ENCODE measurements around the gene SGCD. TPM values are rescaled to one million over a fixed set of nuclear protein-coding genes. Genes with fewer than 3 reads are reported as not detected.

Gene SGCD
- total and polyA plus RNA-seq, 2 experiments from 2014 or later = 69.7 to 71.2 TPM

DNA sequence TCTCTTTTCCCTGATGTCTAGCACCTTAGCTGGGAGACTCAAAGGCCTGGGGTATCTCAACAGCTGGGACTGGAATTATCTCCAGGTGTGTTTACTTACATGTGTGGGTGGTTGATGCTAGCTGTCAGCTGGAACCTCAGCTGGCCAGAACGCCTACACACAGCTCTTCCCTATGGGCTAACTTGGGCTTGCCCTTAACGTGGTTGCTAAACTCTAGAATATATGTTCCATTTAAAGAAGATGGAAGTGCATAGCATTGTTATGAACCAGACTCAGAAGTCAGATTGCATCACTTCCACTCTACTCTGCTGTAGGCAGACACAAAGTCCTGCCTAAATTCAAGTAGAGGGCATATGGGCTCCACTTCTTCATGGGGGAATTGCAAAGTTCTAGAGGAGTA, 29.3 kb downstream of the SGCD start:
- H3K27ac ChIP-seq = no peak overlapping the region
- H3K4me2 ChIP-seq (ENCODE audit: unreplicated experiment) = no peak overlapping the region
- H3K9me2 ChIP-seq (ENCODE audit: insufficient read depth) = no peaks in the 10 kb centered on the region
- WGBS, 2 experiments (ENCODE audit: low coverage in 1 of 2, low lambda C conversion rate in 2 of 2, missing lambda C conversion rate in 2 of 2) = 45 to 47% methylated on average over 2 of the region's 2 CpGs
- H3F3A ChIP-seq (ENCODE audit: insufficient read depth) = peaks cover 51% of the 10 kb centered on the region
- peaks cover 50% of the 10 kb centered on the region for H3K4me1 ChIP-seq (ENCODE audit: insufficient read depth)
- no peaks in the 10 kb centered on the region for H4K20me1 ChIP-seq (ENCODE audit: insufficient read depth)
- H3K79me2 ChIP-seq (ENCODE audit: insufficient read depth) = 0 out of 2 replicates have a peak, but pooled peaks cover 5% of the 10 kb centered on the region
- peak; percentile 58 for DNase-seq
- in situ Hi-C loops (cut with MboI) = no loop called here
- 0 out of 2 replicates have a peak, but pooled peaks cover 5% of the 10 kb centered on the region for H3K36me3 ChIP-seq (ENCODE audit: low read depth)
- no peaks in the 10 kb centered on the region for H3K9me3 ChIP-seq (ENCODE audit: low read depth)
- TF ChIP-seq EZH2 (IDR thresholded peaks at IDR 0.05; ENCODE audit: insufficient read depth, poor library complexity, severe bottlenecking) = no peak
- no peak for TF ChIP-seq EZH2phosphoT487 (IDR thresholded peaks at IDR 0.05; ENCODE audit: insufficient read depth, low read depth)
- H3K9ac ChIP-seq = no peak overlapping the region
- no peaks in the 10 kb centered on the region for H3K27me3 ChIP-seq (replicated peaks; ENCODE audit: insufficient read depth)
- no peak overlapping the region for H2AFZ ChIP-seq
- H3K4me3 ChIP-seq = no peak overlapping the region

DNA sequence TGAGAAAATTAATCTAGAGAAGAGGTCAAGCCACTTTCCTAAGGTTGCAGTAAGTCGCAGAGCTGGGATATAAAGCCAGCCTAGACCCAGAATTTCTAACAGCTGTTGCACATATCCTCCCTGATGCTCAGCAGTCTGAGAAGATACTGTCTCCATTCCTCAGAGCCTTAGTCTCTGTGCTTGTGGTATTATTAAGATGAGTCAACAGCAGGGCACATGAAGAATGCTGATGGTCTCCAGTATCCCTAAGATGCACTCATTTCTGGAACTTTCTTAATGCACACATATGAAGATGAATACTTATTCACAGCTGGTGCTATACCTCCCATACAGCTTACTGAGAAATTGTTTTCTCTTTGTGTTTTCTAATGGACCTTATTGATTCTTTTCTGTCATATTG, 32.5 kb downstream of the SGCD start:
- TF ChIP-seq EZH2 (IDR thresholded peaks at IDR 0.05; ENCODE audit: insufficient read depth, poor library complexity, severe bottlenecking) = no peak
- no peak for TF ChIP-seq EZH2phosphoT487 (IDR thresholded peaks at IDR 0.05; ENCODE audit: insufficient read depth, low read depth)
- Histone ChIP-seq H3K36me3 (ENCODE audit: low read depth) (peaks cover 11% of the 10 kb centered on the region; the same call in 1 of the 2 replicates), H3K27me3 (replicated peaks; ENCODE audit: insufficient read depth) (no peaks in the 10 kb centered on the region), H3F3A (ENCODE audit: insufficient read depth) (peaks cover 64% of the 10 kb centered on the region), H3K9me2 (ENCODE audit: insufficient read depth) (no peaks in the 10 kb centered on the region), H3K27ac (peak overlapping the region; percentile 86), H3K4me1 (ENCODE audit: insufficient read depth) (peaks cover 53% of the 10 kb centered on the region), H3K9me3 (ENCODE audit: low read depth) (no peaks in the 10 kb centered on the region), H3K4me2 (ENCODE audit: unreplicated experiment) (peak overlapping the region; percentile 58), H3K4me3 (no peak overlapping the region), H4K20me1 (ENCODE audit: insufficient read depth) (no peaks in the 10 kb centered on the region), H2AFZ (no peak overlapping the region), H3K9ac (peak overlapping the region; percentile 40; the same call in 1 of the 2 replicates), H3K79me2 (ENCODE audit: insufficient read depth) (0 out of 2 replicates have a peak, but pooled peaks cover 5% of the 10 kb centered on the region)
- DNase-seq = peak; percentile 96
- 0% methylated on average over 1 of the region's 1 CpG for WGBS, 2 experiments (ENCODE audit: low coverage in 1 of 2, low lambda C conversion rate in 2 of 2, missing lambda C conversion rate in 2 of 2)
- in situ Hi-C loops (cut with MboI) = no loop called here

DNA sequence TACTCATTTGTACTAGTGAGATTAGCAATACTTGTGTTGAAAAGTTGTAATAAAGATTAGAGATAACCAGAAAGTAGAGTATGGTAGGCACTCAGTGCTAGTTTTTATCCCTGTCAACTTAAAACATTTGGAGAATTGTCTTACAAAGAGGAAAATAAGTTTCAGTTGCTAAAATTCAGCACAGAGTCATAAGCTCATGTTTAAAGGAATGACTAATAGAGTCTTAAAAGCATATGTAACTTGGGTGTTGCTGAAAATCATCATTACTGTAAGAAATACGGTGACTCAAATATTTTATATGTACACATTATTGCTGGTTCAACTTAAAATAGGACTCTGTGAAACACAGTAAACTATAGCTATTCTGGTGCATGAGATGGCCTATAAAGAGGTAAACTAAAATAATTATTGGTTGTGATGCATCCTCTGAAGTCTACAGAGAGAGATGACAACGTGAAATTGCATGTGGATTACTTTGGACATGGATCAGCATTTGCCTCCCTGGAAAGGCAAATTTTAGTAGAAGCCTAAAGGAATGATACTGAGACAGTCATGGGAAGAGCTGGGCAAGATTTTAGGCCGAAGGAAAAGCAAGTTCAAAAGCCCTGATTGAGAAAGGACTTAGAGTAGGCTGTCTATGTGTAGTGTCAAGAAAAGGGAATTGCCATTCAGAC, 34.6 kb downstream of the SGCD start:
- Histone ChIP-seq H3K27me3 (replicated peaks; ENCODE audit: insufficient read depth) (no peaks in the 10 kb centered on the region), H3K9ac (peak overlapping the region; percentile 36), H3K4me1 (ENCODE audit: insufficient read depth) (peaks cover 51% of the 10 kb centered on the region), H4K20me1 (ENCODE audit: insufficient read depth) (no peaks in the 10 kb centered on the region), H3K36me3 (ENCODE audit: low read depth) (peaks cover 15% of the 10 kb centered on the region; the same call in 1 of the 2 replicates), H3F3A (ENCODE audit: insufficient read depth) (peaks cover 72% of the 10 kb centered on the region), H3K79me2 (ENCODE audit: insufficient read depth) (0 out of 2 replicates have a peak, but pooled peaks cover 5% of the 10 kb centered on the region), H3K9me2 (ENCODE audit: insufficient read depth) (peaks cover 11% of the 10 kb centered on the region; the same call in 1 of the 2 replicates), H3K4me2 (ENCODE audit: unreplicated experiment) (peak overlapping the region; percentile 29), H3K27ac (peak overlapping the region; percentile 86), H3K9me3 (ENCODE audit: low read depth) (no peaks in the 10 kb centered on the region), H2AFZ (no peak overlapping the region), H3K4me3 (no peak overlapping the region)
- no peak for TF ChIP-seq EZH2 (IDR thresholded peaks at IDR 0.05; ENCODE audit: insufficient read depth, poor library complexity, severe bottlenecking)
- TF ChIP-seq EZH2phosphoT487 (IDR thresholded peaks at IDR 0.05; ENCODE audit: insufficient read depth, low read depth) = no peak
- in situ Hi-C loops (cut with MboI) = no loop called here
- 46 to 52% methylated on average over 3 of the region's 3 CpGs for WGBS, 2 experiments (ENCODE audit: low coverage in 1 of 2, low lambda C conversion rate in 2 of 2, missing lambda C conversion rate in 2 of 2)
- DNase-seq = peak; percentile 82

DNA sequence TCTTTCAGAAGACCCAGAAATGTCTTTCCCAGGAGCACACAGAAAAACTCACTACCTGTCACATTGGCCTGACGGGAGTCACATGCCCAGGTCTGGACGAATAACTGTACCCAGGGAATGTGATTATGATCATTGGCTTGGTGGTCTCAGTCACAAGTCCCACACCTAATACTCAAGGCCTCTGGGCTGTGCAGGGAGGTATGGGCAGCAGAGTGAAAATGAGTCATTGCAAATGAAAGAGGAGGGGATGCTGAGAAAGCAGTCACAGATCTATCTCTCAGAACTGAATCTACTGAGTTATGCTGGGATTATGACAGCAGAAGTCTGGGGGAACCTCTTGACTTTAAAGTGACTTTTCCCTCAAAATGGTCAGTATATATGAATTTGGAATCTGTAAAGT, 36.9 kb downstream of the SGCD start:
- no peaks in the 10 kb centered on the region for H3K9me3 ChIP-seq (ENCODE audit: low read depth)
- H3K4me1 ChIP-seq (ENCODE audit: insufficient read depth) = peaks cover 56% of the 10 kb centered on the region
- 96 to 100% methylated on average over 2 of the region's 2 CpGs for WGBS, 2 experiments (ENCODE audit: low coverage in 1 of 2, low lambda C conversion rate in 2 of 2, missing lambda C conversion rate in 2 of 2)
- peaks cover 10% of the 10 kb centered on the region; the same call in 1 of the 2 replicates for H3K79me2 ChIP-seq (ENCODE audit: insufficient read depth)
- peaks cover 71% of the 10 kb centered on the region for H3F3A ChIP-seq (ENCODE audit: insufficient read depth)
- H3K4me3 ChIP-seq = no peak overlapping the region
- no peaks in the 10 kb centered on the region for H3K27me3 ChIP-seq (replicated peaks; ENCODE audit: insufficient read depth)
- in situ Hi-C loops (cut with MboI) = no loop called here
- peaks cover 11% of the 10 kb centered on the region; the same call in 1 of the 2 replicates for H3K9me2 ChIP-seq (ENCODE audit: insufficient read depth)
- no peak for DNase-seq
- no peak overlapping the region for H2AFZ ChIP-seq
- H3K4me2 ChIP-seq (ENCODE audit: unreplicated experiment) = no peak overlapping the region
- TF ChIP-seq EZH2phosphoT487 (IDR thresholded peaks at IDR 0.05; ENCODE audit: insufficient read depth, low read depth) = no peak
- no peak for TF ChIP-seq EZH2 (IDR thresholded peaks at IDR 0.05; ENCODE audit: insufficient read depth, poor library complexity, severe bottlenecking)
- no peaks in the 10 kb centered on the region for H4K20me1 ChIP-seq (ENCODE audit: insufficient read depth)
- peaks cover 15% of the 10 kb centered on the region; the same call in 1 of the 2 replicates for H3K36me3 ChIP-seq (ENCODE audit: low read depth)
- no peak overlapping the region for H3K27ac ChIP-seq
- no peak overlapping the region for H3K9ac ChIP-seq

Measured in GM23248 (cell line).